GM11168 (cell line): ENCODE results near the gene GABARAP.
"Not testable (repeated sequence)": the region's sequence is repeated elsewhere in the genome, so short reads cannot be mapped to it uniquely, and the experiment has no call there.

Experiments used
- in situ Hi-C: fragments of 300-500 bp; cut with MboI; formaldehyde crosslinking; loops from one replicate; pipeline ENCODE4 v1.12.0; 2022; ENCODE audit warnings: low sequenced_read_pairs; ENCODE audit not compliant: unreplicated experiment

Gene GABARAP

GRCh38 chr17:7261379-7262191 lies 19.3 kb upstream of the GABARAP start:
- in situ Hi-C loops: no loop called here

DNA sequence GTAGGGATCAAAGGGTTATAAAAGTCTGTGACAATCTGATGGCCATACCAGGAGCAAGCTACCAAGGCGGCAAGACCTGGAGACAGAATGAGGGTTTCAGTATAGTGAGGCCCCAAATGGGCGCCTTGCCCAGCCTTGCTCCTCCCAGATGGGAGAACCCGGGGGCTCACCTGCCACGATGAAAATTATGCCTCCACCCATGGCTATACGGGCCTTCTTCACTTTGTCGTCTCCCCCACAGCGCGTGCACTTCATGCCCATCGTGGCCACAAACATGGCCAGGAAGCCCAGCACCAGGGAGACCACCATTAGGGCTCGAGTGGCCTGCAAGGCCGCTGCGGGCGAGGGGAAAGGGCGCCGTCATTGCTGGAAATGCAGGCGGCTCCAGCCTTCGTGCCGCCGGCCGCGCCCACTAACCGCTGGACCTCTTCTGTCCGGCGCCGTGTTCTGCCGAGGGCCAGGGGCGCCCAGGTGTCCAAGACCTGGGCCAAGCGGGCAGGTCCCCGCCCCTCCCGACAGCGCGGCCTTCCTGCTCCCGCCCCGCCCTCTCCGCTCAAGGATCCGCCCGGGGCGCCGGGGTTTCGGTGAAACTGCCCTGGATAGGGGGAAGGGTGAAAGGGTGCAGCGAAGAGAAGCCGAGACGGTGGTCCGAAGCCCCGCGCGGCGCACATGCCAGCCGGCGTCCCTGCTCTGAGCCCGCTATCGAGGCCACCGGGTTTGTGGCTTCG lies 18.6 kb upstream of the GABARAP start:
- in situ Hi-C loops: no loop called here

- in situ Hi-C loops: no loop called here
These were observed 17.9 kb upstream of the GABARAP start for GRCh38 chr17:7260151-7260550.

DNA sequence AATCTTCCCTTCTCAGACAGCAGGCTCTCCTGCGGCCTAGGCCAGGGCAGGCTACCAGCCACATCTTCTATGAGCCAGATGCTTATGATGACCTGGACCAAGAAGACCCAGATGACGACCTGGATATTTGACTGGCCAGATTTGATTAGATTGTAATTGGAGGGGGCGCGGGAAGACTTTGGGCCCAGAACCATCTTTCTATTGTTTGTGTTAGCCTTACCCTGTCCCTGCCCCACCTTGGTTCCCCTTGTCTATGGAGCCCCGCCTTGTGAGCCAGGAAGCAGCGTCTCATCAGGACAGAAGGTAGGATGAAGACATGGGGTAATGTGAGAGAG lies 17.3 kb upstream of the GABARAP start:
- in situ Hi-C loops: no loop called here

DNA sequence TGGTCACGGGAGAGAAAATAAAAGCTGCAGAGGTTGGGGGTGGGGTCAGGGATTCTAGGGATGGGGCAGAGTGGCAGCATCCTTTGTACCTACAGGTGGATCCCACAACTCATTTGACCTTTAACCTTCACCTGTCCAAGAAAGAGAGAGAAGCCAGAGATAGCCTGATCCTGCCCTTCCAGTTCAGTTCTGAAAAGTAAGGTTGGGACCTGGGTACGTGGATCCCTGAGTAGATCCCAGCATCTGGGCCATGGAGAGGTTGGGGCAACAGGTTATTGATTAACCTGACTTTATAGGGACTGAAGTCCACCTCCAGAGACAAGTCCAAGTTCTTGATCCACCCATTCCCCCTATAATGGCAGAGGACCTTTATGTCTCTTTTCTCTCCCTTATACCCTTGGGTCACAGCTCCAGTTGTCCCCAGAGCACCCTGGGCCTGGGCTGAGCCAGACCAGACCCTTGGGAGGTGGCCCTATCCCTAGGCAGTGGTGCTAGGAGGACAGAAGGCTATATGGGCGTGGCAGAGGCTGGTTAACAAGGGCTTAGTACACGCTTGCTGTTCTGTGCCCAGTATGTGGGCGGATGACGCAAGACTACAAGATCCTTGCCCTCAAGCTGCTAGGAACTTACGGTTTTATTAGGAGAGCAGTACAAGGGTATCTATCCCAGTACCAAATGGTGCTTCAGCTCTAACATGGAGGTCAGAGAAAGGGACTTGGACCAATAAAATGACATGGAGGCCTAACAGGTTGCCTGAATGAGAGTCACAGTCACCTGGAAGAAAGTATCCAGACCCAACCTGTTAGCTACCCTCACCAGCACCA lies 16.7 kb upstream of the GABARAP start:
- in situ Hi-C loops: no loop called here

DNA sequence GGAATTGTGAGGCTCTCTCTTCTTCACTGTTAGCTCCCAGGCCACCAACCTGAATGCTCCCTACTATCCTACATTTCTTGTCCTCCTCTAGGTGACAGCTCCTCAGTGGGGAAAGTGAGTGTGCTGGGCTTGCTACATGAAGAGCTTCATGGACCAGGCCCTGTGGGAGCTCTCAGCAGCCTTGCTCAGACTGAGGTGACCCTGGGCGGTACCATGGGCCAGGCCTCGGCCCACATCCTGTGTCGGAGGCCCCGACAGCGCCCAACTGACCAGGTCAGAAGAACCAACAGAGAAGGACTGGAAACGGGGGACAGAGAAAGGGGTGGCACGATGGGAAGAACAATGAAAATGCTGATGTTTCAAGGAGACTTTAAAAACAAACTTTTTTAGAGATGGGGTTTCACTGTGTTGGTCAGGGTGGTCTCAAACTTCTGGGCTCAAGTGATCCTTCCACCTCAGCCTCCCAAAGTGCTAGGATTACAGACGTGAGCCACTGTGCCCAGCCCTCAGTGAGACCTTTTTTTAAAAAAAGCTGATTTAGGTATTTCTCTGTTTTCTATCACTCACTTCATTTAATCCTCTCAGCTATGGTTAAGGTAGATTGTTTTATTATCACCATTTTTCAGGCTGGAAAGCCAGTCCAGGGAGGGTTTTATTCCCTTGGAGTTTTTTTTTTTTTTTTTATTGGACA lies 14.7 kb upstream of the GABARAP start:
- in situ Hi-C loops: no loop called here

GRCh38 chr17:7254511-7254910 lies 12.3 kb upstream of the GABARAP start:
- in situ Hi-C loops: no loop called here

- in situ Hi-C loops: no loop called here
These were observed 10.8 kb upstream of the GABARAP start for GRCh38 chr17:7253082-7253481.

- in situ Hi-C loops: no loop called here
These were observed 10.2 kb upstream of the GABARAP start, which contains the start of gene ELP5 for GRCh38 chr17:7252176-7253043. ELP5 (plus strand) TSS chr17:7252215; CDS start chr17:7252551, 336 bp downstream.

GRCh38 chr17:7251661-7252175 lies 9.5 kb upstream of the GABARAP start, which contains the start of gene CTDNEP1:
CTDNEP1 (minus strand) TSS chr17:7251734; CDS start chr17:7251296, 438 bp downstream.
- in situ Hi-C loops: no loop called here

DNA sequence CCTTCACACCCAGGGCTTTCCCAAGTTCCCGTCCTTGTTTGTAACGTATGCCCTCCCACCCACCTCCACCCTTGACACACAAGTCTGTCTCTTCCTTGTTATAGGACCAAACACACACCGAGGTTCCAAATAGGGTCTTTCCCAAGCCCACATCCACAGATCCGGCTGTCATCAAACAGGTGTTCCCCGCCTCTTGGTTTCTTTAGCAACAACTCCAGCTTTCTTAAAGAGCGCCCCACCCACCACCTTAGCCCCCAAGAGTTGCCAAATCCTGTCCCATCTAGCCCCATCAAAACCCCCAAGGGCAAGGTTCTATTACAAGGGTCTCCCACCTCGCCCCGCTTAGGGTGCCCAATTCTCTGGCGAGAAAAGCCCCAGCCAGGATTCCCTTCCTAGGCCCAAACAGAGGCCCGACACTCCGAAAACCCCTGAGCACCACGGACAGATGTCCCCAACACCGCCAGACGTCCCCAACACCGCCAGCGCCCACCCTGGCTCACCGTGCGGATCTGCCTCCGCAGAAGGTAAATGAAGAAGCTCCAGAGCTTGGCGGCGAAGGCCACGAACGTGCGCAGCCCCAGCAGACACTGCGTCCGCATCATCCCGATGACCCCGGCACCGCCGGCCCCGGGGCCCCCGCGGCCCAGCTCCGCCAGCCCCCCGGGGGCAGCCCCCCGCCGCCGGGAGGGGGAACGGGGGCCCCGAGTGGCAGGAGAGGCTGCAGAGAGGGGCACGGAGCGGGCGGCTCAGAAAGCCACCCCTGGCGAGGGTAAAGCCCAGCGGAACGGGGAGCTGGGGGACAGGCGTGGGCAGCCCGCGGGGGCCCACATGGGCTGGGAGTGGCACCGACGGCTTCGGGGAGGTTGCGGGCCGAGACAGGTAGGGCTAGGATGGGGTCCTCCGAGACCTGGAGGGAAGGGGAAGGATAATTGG lies 8.7 kb upstream of the GABARAP start:
- in situ Hi-C loops: no loop called here

DNA sequence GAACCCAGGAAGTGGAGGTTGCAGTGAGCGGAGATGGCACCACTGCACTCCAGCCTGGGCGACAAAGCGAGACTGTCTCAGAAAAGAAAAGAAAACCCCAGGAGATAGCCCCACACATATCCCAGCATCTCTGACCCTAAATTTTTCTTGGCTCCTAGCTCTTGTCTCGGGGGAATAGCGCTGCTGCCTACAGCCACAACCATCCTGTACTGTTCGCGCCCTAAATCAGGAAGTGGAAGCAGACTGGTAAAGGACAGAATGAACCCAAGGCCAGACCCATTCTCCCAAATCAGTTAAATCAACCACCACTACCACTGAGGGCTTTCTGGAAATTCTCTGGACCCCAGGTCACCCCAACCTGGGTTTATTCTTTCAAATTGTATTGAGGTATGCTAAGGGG lies 7.6 kb upstream of the GABARAP start:
- in situ Hi-C loops: no loop called here

GRCh38 chr17:7249214-7249613 lies 7.0 kb upstream of the GABARAP start:
- in situ Hi-C loops: no loop called here

- in situ Hi-C loops: no loop called here
These were observed 6.5 kb upstream of the GABARAP start for GRCh38 chr17:7248796-7249195.

DNA sequence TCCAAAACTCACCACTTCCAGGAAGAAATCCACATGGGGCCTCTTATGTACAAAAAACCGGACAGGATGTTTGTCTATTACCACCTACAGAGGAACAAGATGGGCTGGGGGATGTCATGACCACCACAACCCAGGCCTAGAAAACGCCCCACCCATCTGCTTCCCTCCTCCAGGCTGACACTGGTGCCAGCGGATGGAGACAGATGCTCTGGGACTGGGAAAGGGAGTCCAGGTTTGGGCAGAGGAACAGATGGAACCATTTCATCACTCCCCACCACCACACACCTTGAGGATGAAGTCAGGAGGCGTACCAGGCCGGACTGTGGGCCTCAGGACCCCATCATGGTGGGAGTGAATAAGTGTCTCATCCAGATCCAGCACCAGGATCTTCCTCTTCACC lies 4.5 kb upstream of the GABARAP start:
- in situ Hi-C loops: no loop called here

- in situ Hi-C loops: not testable (repeated sequence)
These were observed 1.6 kb upstream of the GABARAP start for GRCh38 chr17:7243838-7244237.

DNA sequence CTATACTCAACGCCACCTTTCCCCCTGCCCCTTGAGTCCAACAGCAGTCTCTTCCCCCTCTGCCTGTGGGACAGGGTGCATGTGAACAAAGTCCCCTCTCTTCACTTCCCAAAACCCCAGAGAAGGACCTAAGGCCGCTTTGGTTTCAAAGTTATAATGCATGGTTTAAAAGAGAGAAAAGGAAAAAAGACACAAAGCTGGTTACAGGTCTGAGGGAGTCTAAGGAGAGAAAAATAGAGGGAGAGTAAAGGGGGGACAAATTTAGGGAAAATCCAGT lies 1.1 kb upstream of the GABARAP start:
- in situ Hi-C loops: no loop called here

- in situ Hi-C loops: no loop called here
These were observed 636 bp upstream of the GABARAP start for GRCh38 chr17:7242717-7243452.
